HG03103 (cell line): Measurements from ENCODE around the gene TIPARP.
A peak's percentile ranks its signal among the peaks of the same experiment; 100 is the strongest.

Source experiments
- ATAC-seq: cut with Tn5 transposase; IDR thresholded peaks from one replicate; pipeline ENCODE4 v1.9.1; 2021; ENCODE audit warnings: low read depth; ENCODE audit not compliant: unreplicated experiment

TIPARP gene

DNA sequence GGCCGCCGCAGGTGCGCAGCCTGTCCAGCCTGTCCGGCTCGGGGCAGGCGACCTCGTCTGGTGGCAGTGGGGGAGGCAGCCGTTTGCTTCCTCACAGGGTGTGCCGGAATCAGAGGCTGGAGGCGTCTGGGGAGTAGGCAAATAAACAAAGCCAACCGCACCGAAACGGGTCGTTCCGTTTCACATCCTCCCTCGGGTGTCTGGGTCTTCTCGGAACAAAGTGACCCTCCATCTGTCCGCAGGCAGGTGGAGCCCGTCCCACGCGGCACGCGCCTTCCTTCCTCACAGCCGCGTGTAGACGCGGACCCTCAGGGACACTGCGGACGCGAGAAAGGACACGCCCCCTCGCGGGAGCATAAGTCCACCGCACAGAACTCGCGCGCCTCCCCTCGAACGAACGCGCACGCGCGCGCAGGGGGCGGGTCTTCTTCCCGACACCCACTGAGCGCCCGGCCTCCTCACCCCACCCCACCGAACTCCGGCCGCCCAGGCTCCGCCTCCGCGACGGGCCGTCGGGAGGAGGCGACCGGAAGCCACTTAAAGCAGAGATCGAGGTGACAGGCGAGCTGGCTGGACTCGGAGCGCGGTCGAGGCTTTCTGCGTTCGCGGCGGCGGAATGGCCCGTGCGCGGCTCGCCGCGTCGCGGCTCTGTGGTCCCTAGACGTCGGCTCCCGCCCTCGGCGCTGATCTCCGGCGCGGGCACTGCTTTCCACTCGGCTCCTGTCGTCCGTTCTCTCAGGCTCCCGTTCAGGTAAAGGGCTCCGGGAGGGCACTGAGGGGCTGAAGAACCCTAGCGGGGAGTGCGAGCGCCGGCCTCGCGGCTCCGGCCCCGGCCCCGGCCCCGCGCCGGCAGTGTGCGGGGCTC is at the start of gene TIPARP:
TSS of gene TIPARP (plus strand) at position 545 of the 865 bp plus-strand sequence. CDS start 3,108 bp downstream, outside the sequence.
- ATAC-seq = peak; percentile 80

DNA sequence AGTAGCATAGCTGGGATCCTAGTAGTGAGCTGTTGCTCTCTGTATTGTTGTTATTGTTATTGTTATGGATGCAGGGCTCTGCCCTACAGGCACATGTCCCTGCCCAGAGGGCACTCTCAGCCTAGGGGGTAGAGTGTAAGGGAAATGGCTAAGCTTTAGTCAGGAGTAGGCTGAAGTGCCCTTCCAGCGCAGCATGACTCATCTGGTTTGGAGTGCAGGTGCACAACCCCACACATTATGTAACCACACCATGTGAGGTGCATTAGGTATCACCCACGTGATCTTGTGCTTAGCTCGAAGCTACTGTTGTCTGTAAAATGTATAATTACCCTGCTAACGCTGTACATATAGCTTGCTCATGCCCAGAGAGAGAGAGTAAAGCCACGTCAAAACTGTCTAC is 48.3 kb upstream of the TIPARP start:
- no peak for ATAC-seq

DNA sequence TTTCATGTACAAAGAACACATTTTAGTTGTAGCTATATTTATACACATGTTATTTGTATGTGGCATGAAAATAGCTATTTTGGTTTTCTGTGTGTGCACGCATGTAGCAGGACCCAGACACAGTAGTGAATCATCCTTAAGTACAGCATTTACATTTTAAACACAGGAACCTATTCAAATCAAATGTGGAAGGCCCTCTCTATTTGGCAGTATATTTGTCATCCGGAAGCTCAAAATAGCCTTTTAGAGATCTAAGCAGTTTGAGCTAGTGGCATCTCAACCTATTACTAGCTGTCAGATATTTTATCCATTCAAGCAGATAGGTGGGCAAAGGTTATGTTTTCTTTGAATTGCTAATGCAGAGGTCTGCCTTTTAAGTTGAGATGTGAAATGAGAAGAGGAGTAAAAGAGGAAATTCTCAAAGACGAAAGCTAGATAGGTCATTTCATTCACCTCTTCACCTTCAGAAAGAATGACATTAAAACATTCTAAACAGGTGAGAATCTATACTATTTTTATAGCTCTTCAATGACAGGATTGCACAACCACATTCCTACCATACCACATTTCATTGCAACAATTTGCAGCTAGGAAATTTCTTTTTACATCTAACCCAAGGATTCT is 46.3 kb upstream of the TIPARP start:
- no peak for ATAC-seq

- no peak for ATAC-seq
Observed at GRCh38 chr3:156628836-156629618, 45.4 kb upstream of the TIPARP start.

DNA sequence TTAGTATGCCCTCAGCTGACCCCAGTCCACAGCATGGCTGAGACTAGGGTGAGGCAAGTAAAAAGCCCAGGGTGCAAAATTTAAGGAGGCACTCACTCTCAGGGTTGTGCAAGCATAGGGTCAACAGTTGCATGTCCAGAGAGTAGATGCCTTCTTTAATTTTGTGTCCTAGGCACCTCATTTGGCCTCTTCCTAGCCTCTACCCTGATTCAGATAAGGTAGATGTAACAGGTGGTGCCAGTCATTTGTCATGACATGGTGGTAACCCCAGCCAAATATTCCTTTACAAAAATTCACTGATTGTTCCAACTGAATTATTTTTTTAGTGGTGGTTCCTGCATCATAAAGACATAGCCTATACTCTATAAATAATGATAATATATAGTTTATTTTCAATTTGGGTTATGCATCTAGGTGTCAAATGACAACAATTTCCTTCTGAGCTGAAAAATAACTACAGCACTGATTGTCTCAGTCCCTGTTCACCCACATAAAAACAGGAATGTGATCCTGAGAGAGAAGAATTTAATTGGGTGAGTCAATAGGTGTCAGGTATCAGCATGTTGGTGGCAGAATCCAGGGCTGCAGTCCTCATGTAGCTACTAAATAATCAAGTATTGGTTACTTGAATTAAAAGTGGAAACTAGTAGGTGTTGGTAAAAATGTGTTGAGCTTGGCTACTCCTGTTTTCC is 44.2 kb upstream of the TIPARP start:
- no peak for ATAC-seq

GRCh38 chr3:156630773-156631093 is 43.7 kb upstream of the TIPARP start:
- no peak for ATAC-seq

DNA sequence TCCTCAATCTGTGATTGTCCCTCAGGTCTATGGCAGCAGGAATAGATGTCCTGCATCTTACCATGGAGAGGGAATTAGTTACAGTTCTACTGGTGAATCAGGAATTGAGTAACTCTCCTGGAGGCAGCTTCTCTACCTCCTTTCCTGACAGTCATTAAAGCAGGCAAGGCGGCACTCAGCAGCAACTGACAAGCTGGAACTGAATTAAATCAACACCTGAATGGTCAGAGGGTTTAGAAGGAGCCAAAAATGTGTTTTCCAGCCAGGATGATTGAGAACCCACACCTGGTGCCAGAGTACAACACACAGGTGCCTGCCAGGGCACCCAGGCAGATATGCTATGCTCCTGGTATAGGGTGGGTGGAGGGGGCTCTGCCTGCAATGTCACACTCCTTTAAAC is 43.1 kb upstream of the TIPARP start:
- no peak for ATAC-seq

GRCh38 chr3:156632601-156633000 is 41.8 kb upstream of the TIPARP start:
- ATAC-seq = no peak

GRCh38 chr3:156633335-156633734 is 41.1 kb upstream of the TIPARP start:
- no peak for ATAC-seq

DNA sequence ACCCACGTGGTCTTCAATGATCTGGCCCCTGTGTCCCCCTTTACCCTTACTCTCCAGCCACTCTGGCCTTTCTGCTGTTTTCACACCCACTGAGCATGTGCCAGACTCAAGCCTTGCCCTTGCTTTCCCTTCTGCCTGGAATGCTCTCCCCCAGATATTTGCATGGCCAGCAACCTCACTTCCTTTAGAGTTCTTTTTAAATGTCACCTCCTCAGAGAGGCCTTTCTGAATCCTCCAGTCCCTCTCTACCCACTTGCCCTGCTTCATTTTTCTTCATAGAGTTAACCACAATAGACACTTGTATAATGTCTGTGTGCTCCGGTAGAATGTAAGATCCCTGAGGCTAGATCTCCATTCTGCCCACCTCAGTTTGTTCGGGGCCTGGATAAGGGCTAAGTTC is 39.4 kb upstream of the TIPARP start:
- ATAC-seq = no peak

GRCh38 chr3:156635973-156636372 is 38.4 kb upstream of the TIPARP start:
- ATAC-seq = no peak

GRCh38 chr3:156637480-156638022 is 36.8 kb upstream of the TIPARP start:
- no peak for ATAC-seq

DNA sequence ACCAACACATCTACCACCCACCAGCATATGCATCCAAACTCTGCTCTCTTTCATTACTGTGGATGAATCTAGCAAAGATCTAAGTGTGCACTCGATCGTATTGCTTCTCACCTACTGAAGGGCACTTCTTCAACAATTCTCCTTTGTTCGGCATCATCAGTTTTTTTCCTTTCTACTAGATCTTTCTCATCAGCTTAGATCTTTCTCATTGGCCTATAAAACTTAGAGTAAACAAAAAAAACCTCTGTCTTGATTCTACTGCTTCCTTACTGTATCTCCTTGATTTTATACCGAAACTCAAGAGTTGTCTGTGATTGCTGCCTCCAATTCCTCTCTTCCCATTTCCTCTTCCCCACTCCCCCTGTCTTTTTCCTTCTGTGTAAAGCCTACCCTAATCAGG is 36.1 kb upstream of the TIPARP start:
- ATAC-seq = no peak

DNA sequence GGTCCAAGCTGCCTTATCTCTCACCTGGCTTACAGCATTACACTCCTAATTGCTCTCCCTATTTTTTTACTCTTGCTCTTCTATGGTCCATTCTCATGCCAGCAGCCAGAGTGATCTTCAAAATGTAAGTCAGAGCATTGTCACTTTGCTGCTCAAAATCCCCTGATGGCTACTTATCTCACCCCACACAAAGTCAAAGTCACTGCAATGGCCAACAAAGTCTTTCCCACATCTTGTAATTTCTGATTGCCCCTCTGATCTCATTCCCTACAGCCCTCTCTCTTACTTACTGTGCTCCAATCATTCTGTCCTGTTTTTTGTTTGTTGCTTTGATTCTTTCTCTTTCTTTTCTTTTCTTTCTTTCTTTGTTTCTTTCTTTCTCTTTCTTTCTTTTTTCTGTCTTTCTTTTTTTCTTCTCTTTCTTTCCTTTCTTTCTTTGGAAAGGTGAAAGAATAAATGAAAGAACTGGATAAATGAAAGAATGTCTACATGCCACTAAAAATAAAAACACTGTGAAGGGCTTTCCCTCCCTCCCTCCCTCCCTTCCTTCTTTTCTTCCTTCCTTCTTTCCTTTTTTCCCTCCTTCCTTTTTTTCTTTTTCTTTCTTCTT is 34.9 kb upstream of the TIPARP start:
- no peak for ATAC-seq

GRCh38 chr3:156641618-156641975 is 32.8 kb upstream of the TIPARP start:
- no peak for ATAC-seq

- peak; percentile 3 for ATAC-seq
Observed at GRCh38 chr3:156642750-156643728, 31.4 kb upstream of the TIPARP start.

GRCh38 chr3:156643729-156644389 is 30.5 kb upstream of the TIPARP start:
- peak; percentile 90 for ATAC-seq

- no peak for ATAC-seq
Observed at GRCh38 chr3:156644958-156645357, 29.4 kb upstream of the TIPARP start.

- no peak for ATAC-seq
Observed at GRCh38 chr3:156646958-156647357, 27.4 kb upstream of the TIPARP start.
